C4-2B (cell line): ENCODE data around the gene IMPDH1.
A peak's percentile ranks its signal among the peaks of the same experiment; 100 is the strongest.

Source experiments
- H3K27ac ChIP-seq: fragments of 450-650 bp; 2 replicates; pipeline ENCODE4 v1.5.1; 2017
- CTCF ChIP-seq: fragments of 450-650 bp; conservative IDR thresholded peaks from 2 replicates; pipeline ENCODE4 v1.5.1; 2017; ENCODE audit warnings: mild to moderate bottlenecking
- ZFX ChIP-seq: fragments of 450-650 bp; IDR thresholded peaks from 2 replicates; pipeline ENCODE4 v1.6.1; 2017

The IMPDH1 gene

GRCh38 chr7:128407751-128408708 lies 1.8 kb downstream of the IMPDH1 start:
- no peak overlapping the region for H3K27ac ChIP-seq
- no peak for TF ChIP-seq ZFX
- TF ChIP-seq CTCF = no peak

- H3K27ac ChIP-seq = no peak overlapping the region
- TF ChIP-seq ZFX (no peak), CTCF (no peak)
These were observed 2.6 kb downstream of the IMPDH1 start for GRCh38 chr7:128407233-128407589.

- peak overlapping the region; percentile 96 for H3K27ac ChIP-seq
- TF ChIP-seq ZFX = no peak
- TF ChIP-seq CTCF = no peak
These were observed 3.2 kb downstream of the IMPDH1 start for GRCh38 chr7:128406314-128407232.

- H3K27ac ChIP-seq = peak overlapping the region; percentile 96
- TF ChIP-seq ZFX (peak; percentile 91), CTCF (no peak; the same call in 1 of the 2 replicates)
These were observed 4.1 kb downstream of the IMPDH1 start for GRCh38 chr7:128405471-128406313.

- no peak for TF ChIP-seq ZFX
- no peak; the same call in 1 of the 2 replicates for TF ChIP-seq CTCF
- H3K27ac ChIP-seq = peak overlapping the region; percentile 96
These were observed 4.8 kb downstream of the IMPDH1 start for GRCh38 chr7:128404886-128405470.

- H3K27ac ChIP-seq = peak overlapping the region; percentile 96
These were observed 5.6 kb downstream of the IMPDH1 start for GRCh38 chr7:128404143-128404681.

More at GRCh38 chr7:128404143-128404681, 5.6 kb downstream of the IMPDH1 start:
- TF ChIP-seq ZFX (no peak), CTCF (no peak)
